Ishikawa (cell line): ENCODE results near the gene RPL19.

Source experiments
- CEBPB ChIP-seq: IDR thresholded peaks from 2 replicates; pipeline ENCODE4 v1.6.1; 2012
- CREB1 ChIP-seq: IDR thresholded peaks from 2 replicates; pipeline ENCODE4 v1.6.1; 2012; ENCODE audit warnings: low read depth
- EGR1 ChIP-seq: IDR thresholded peaks from 2 replicates; pipeline ENCODE4 v1.6.1; 2012
- EP300 ChIP-seq: IDR thresholded peaks from 2 replicates; pipeline ENCODE4 v1.6.1; 2012; ENCODE audit warnings: borderline replicate concordance
- FOXM1 ChIP-seq: IDR thresholded peaks from 2 replicates; pipeline ENCODE4 v1.6.1; 2012; ENCODE audit warnings: low read depth, borderline replicate concordance
- NFIC ChIP-seq: IDR thresholded peaks from 2 replicates; pipeline ENCODE4 v1.6.1; 2012
- RAD21 ChIP-seq: IDR thresholded peaks from 2 replicates; pipeline ENCODE4 v1.6.1; 2012; ENCODE audit warnings: low read depth
- TAF1 ChIP-seq: IDR thresholded peaks from 2 replicates; pipeline ENCODE4 v1.6.1; 2012; ENCODE audit warnings: low read depth, mild to moderate bottlenecking
- TCF12 ChIP-seq: IDR thresholded peaks from 2 replicates; pipeline ENCODE4 v1.6.1; 2012; ENCODE audit warnings: low read depth
- TEAD4 ChIP-seq: IDR thresholded peaks from 2 replicates; pipeline ENCODE4 v1.6.1; 2012
- YY1 ChIP-seq: IDR thresholded peaks from 2 replicates; pipeline ENCODE4 v1.6.1; 2012; ENCODE audit warnings: low read depth
- ZBTB7A ChIP-seq: IDR thresholded peaks from 2 replicates; pipeline ENCODE4 v1.6.1; 2012; ENCODE audit warnings: low read depth
- TF ChIP-seq, protein P1 (sequence below): IDR thresholded peaks from 2 replicates; pipeline ENCODE4 v1.6.1; 2012
- TF ChIP-seq, protein P2 (sequence below): IDR thresholded peaks from 2 replicates; pipeline ENCODE4 v1.6.1; 2012; ENCODE audit warnings: low read depth, mild to moderate bottlenecking
- TF ChIP-seq, protein P3 (sequence below): IDR thresholded peaks from 2 replicates; pipeline ENCODE4 v1.6.1; 2012

RPL19 gene

DNA sequence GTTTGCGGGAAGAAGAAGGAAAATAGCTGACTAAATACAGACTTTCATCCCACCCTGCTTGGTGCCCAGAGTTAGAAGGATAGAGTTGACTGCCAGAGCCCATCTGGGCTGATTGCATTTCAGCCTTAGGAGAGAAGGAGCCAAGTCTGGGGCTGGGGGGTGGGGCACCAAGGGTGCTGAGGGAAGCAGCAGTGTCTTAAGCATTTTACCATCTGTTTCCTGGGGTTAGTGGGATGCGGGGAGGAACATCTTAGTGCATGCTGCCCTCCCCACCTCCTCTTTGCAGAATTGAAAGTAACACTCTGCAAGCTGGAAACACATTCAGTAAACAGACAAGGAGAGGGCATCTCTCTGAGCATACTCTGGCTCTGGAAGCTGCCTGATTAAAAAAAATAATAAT, 32.6 kb upstream of the RPL19 start:
- TF ChIP-seq CEBPB (no peak), EP300 (no peak), NFIC (no peak), TAF1 (no peak), YY1 (no peak), RAD21 (no peak), ZBTB7A (no peak), TCF12 (no peak), FOXM1 (no peak), EGR1 (no peak), CREB1 (no peak), TEAD4 (no peak)
- TF ChIP-seq, protein P1, sequence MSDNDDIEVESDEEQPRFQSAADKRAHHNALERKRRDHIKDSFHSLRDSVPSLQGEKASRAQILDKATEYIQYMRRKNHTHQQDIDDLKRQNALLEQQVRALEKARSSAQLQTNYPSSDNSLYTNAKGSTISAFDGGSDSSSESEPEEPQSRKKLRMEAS: no peak
- TF ChIP-seq, protein P2, sequence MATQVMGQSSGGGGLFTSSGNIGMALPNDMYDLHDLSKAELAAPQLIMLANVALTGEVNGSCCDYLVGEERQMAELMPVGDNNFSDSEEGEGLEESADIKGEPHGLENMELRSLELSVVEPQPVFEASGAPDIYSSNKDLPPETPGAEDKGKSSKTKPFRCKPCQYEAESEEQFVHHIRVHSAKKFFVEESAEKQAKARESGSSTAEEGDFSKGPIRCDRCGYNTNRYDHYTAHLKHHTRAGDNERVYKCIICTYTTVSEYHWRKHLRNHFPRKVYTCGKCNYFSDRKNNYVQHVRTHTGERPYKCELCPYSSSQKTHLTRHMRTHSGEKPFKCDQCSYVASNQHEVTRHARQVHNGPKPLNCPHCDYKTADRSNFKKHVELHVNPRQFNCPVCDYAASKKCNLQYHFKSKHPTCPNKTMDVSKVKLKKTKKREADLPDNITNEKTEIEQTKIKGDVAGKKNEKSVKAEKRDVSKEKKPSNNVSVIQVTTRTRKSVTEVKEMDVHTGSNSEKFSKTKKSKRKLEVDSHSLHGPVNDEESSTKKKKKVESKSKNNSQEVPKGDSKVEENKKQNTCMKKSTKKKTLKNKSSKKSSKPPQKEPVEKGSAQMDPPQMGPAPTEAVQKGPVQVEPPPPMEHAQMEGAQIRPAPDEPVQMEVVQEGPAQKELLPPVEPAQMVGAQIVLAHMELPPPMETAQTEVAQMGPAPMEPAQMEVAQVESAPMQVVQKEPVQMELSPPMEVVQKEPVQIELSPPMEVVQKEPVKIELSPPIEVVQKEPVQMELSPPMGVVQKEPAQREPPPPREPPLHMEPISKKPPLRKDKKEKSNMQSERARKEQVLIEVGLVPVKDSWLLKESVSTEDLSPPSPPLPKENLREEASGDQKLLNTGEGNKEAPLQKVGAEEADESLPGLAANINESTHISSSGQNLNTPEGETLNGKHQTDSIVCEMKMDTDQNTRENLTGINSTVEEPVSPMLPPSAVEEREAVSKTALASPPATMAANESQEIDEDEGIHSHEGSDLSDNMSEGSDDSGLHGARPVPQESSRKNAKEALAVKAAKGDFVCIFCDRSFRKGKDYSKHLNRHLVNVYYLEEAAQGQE: no peak
- TF ChIP-seq, protein P3, sequence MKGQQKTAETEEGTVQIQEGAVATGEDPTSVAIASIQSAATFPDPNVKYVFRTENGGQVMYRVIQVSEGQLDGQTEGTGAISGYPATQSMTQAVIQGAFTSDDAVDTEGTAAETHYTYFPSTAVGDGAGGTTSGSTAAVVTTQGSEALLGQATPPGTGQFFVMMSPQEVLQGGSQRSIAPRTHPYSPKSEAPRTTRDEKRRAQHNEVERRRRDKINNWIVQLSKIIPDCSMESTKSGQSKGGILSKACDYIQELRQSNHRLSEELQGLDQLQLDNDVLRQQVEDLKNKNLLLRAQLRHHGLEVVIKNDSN: no peak

DNA sequence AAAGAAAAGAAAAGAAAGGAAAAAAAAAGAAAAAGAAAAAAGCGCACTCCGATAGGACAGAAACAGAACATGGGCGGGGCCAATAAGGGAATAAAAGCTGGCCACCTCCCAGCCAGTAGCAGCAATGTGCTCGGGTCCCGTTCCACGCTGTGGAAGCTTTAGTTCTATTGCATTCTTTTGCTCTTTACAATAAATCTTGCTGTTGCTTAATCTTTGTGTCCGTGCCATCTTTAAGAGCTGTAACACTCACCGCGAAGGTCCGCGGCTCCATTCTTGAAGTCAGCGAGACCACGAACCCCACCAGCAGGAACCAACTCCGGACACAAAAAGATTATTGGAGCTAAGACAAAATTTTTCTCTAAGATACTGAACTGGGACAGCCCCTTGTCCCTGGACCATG, 31.0 kb upstream of the RPL19 start:
- no peak for TF ChIP-seq EP300
- no peak for TF ChIP-seq TEAD4
- TF ChIP-seq, protein P2: no peak
- TF ChIP-seq NFIC: no peak
- TF ChIP-seq CEBPB: no peak
- no peak for TF ChIP-seq RAD21
- no peak for TF ChIP-seq YY1
- TF ChIP-seq, protein P1: no peak
- TF ChIP-seq EGR1: no peak
- no peak for TF ChIP-seq FOXM1

DNA sequence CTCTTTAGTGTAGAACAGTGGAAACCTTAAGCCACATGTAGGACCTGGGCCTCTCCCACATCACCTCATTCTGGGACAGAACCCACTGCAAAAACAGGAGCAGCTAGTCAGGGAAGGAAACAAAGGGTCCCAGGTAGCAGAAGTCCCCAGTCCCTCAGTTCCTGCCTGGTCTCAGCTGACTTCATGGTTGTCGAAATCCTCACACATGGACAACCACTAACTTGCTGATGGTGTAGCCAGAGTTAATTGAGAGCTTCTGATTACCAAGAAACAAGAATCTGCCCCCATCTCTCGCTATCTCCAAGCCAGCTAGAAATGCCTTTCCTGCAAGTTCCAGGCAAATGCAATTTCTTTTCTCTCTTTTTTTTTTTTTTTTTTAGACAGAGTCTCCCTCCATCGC, 30.6 kb upstream of the RPL19 start:
- TF ChIP-seq ZBTB7A (no peak), CREB1 (no peak), NFIC (no peak), CEBPB (no peak), RAD21 (no peak), EGR1 (no peak), TAF1 (no peak)
- TF ChIP-seq, protein P3: no peak
- TF ChIP-seq, protein P1: no peak

DNA sequence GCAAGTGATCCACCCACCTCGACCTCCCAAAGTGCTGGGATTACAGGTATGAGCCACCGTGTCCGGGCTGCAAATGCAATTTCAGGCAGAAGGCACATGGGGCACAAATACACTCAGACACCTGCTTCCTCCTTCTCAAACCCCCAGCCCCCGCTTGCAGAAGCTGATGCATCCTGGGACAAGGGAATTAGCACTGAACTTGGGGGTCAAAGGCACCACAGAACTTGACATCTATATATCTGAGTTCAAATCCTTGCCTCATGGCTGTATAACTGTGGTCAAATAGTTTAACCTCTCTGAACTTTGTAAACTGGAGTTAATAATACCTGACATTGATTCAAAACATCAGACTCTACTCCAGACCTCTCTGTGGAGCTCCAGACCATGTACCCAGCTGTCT, 30.0 kb upstream of the RPL19 start:
- TF ChIP-seq EP300 (no peak), NFIC (no peak), TEAD4 (no peak), CREB1 (no peak), RAD21 (no peak), TAF1 (no peak), FOXM1 (no peak), YY1 (no peak), EGR1 (no peak), CEBPB (no peak), TCF12 (no peak), ZBTB7A (no peak)
- TF ChIP-seq, protein P2: no peak
- TF ChIP-seq, protein P1: no peak
- TF ChIP-seq, protein P3: no peak
